Pancreas (tissue), 10 donors: ENCODE results near the gene LHFPL2. TPM values are rescaled to one million over a fixed set of nuclear protein-coding genes. Genes with fewer than 3 reads are reported as not detected.

ENCODE experiments used
- ATAC-seq, 4 donors: fragments of 200-7000 bp; cut with Tn5 transposase; one replicate each; pipeline versions ENCODE4 v1.8.0 to v1.9.1; 2020; ENCODE audit warnings: mild to moderate bottlenecking in 4 of 4, moderate library complexity in 4 of 4
- DNase-seq, 6 donors: peaks; one replicate each; pipeline ENCODE4 v3.0.0-alpha.2; 2020
- FAIRE-seq: peaks from 2 replicates; lab custom pipeline; 2012; peaks lifted over from hg19 to GRCh38; lab: Jason Lieb, UNC
- H3K27ac ChIP-seq, 4 donors: fragments of 200-600 bp; sonication (generic); 1 replicate in 3 of 4; 2 replicates in 1 of 4; pipeline versions ENCODE4 v1.5.0 to v1.8.0; 2020
- H3K27me3 ChIP-seq, 4 donors: fragments of 200-600 bp; one replicate each; pipeline ENCODE4 v1.8.0; 2021
- H3K36me3 ChIP-seq, 3 donors: fragments of 200-600 bp; sonication (generic) in 1 of 3; one replicate each; pipeline versions ENCODE4 v1.5.0 to v1.8.0; 2020 to 2021
- H3K4me1 ChIP-seq, 3 donors: fragments of 200-600 bp; one replicate each; pipeline ENCODE4 v1.8.0; 2021
- H3K4me3 ChIP-seq, 4 donors: fragments of 200-600 bp; sonication (generic) in 2 of 4; one replicate each; pipeline versions ENCODE4 v1.5.0 to v1.8.0; 2020 to 2021
- H3K9me3 ChIP-seq, 4 donors: fragments of 200-600 bp; one replicate each; pipeline ENCODE4 v1.8.0; 2021
- WGBS, 2 donors: extraction: QIAGEN DNeasy Blood & Tissue Kit; methylation state at CpG; one replicate each; pipeline ENCODE4 v1.1.7; 2013; 5-methylcytosine and 5-hydroxymethylcytosine counted together
- intact Hi-C, 3 donors: fragments of 100-400 bp; cut with DNase I; formaldehyde crosslinking; loops; one replicate each; pipeline versions ENCODE4 v1.11.1 to v1.14.2; 2022
- polyA plus RNA-seq, 2 donors: library from polyadenylated mRNA; stranded (reverse); fragments of 200-250 nt; gene quantifications; one replicate each; pipeline ENCODE4 v1.2.3, GENCODE V29; 2013
- total RNA-seq, 6 donors: library from RNA; stranded (reverse); fragmentation: NEBNext Ultra II Directional in 4 of 6; extraction: Animal tissue kit (Norgen Biotek cat#: 25700) in 4 of 6; gene quantifications; one replicate each; pipeline versions ENCODE4 v1.2.1 to v1.2.4, GENCODE V29; 2021 to 2023
- TF ChIP-seq, protein P1 (sequence below), 4 donors: fragments of 200-600 bp; sonication (generic) in 3 of 4; IDR thresholded peaks; one replicate each; pipeline versions ENCODE4 v1.5.0 to v1.8.0; 2021; ENCODE audit warnings: antibody characterized with exemption in 4 of 4
- donor health status: healthy with polysubstance abuse.
- donor health status: DM: no; HTN: no; CAD: no; lungs with moderate emphysema.
- donor health status: DM: no; HTN: no; CAD: no.
- donor health status: control.
- donor health status: control.
- donor health status: Bipolar disorder and iron deficiency.
- donor health status: DM: yes; HTN: yes; CAD: no.
- donor health status: DM: no; HTN: no; CAD: no.
- donor health status: DM: no; HTN: no; CAD: no.
- donor health status: DM: yes; HTN: yes; CAD: no.

LHFPL2 gene
- total and polyA plus RNA-seq, 8 donors = 4.0 to 28.4 (median 13.0) TPM

DNA sequence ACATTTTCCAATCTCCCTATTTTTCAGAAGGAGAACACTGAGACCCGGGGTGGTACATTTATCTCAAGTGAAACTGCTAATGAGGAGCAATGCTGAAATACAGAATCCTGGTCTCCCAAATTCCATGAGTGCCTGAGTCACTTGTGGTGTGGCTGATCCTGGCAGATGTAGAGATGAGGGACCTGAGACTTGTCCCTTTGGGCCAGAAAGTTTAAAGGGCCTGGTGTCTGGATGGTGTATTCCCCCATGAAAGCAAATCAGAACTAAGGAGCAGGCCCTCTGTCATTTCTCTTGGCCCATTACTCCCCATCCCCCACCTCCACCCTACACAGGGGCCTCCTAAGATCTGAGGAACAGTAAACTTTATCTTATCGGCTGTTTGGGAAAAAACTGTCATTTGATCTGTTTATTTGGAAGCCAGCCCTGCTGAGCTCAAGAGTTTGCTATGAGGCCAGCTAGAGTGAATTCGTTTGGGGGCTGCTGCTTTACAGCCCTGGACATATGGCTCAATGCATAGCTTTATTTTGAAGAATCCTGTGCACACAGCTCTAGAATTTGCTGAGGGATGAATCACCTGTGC, 140.3 kb downstream of the LHFPL2 start:
- peaks cover 15 to 37% (median 16%) of the 10 kb centered on the region in 3 donors for H3K4me1 ChIP-seq
- peak in 1 of 6 donors; percentile 37 for DNase-seq
- H3K4me3 ChIP-seq = peak overlapping the region in 1 of 4 donors; percentile 46
- no peak overlapping the region for H3K27ac ChIP-seq
- 33 to 39% methylated on average over 3 of the region's 3 CpGs for WGBS, 2 donors
- ATAC-seq = peak in 1 of 4 donors; percentile 6
- H3K27me3 ChIP-seq = no peaks in the 10 kb centered on the region
- TF ChIP-seq, protein P1, sequence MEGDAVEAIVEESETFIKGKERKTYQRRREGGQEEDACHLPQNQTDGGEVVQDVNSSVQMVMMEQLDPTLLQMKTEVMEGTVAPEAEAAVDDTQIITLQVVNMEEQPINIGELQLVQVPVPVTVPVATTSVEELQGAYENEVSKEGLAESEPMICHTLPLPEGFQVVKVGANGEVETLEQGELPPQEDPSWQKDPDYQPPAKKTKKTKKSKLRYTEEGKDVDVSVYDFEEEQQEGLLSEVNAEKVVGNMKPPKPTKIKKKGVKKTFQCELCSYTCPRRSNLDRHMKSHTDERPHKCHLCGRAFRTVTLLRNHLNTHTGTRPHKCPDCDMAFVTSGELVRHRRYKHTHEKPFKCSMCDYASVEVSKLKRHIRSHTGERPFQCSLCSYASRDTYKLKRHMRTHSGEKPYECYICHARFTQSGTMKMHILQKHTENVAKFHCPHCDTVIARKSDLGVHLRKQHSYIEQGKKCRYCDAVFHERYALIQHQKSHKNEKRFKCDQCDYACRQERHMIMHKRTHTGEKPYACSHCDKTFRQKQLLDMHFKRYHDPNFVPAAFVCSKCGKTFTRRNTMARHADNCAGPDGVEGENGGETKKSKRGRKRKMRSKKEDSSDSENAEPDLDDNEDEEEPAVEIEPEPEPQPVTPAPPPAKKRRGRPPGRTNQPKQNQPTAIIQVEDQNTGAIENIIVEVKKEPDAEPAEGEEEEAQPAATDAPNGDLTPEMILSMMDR (IDR thresholded peaks at IDR 0.05) = no peak
- intact Hi-C loops = no loop called here
- H3K36me3 ChIP-seq = no peaks in the 10 kb centered on the region
- no peaks in the 10 kb centered on the region for H3K9me3 ChIP-seq
- no peak for FAIRE-seq

DNA sequence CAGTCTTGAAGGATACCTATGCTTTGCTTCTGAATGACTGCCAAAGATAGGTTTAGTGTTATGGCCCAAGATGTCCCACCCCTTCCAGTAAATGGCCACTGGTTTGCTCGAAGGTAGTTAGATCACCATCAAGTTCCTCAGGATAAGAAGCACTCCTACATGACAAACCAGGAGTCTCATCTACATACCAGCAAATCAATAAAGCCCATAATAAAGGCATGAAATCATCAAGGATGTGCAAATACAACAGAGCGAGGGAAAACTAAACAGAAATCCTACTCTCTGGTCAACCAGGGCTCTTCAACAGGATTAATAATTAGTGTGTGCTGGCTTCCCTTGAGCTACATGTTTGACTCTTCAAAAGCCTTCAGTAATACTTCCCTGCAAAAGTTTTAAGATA, 141.0 kb downstream of the LHFPL2 start:
- H3K36me3 ChIP-seq = no peaks in the 10 kb centered on the region
- no peaks in the 10 kb centered on the region for H3K9me3 ChIP-seq
- H3K27me3 ChIP-seq = no peaks in the 10 kb centered on the region
- H3K4me1 ChIP-seq = peaks cover 15 to 37% (median 16%) of the 10 kb centered on the region in 3 donors
- FAIRE-seq (no peak), DNase-seq (no peak), ATAC-seq (no peak)
- peak overlapping the region in 1 of 4 donors; percentile 46 for H3K4me3 ChIP-seq
- WGBS, 2 donors = 73 to 82% methylated on average over 2 of the region's 2 CpGs
- TF ChIP-seq, protein P1 (IDR thresholded peaks at IDR 0.05) = no peak
- intact Hi-C loops = no loop called here
- H3K27ac ChIP-seq = no peak overlapping the region

DNA sequence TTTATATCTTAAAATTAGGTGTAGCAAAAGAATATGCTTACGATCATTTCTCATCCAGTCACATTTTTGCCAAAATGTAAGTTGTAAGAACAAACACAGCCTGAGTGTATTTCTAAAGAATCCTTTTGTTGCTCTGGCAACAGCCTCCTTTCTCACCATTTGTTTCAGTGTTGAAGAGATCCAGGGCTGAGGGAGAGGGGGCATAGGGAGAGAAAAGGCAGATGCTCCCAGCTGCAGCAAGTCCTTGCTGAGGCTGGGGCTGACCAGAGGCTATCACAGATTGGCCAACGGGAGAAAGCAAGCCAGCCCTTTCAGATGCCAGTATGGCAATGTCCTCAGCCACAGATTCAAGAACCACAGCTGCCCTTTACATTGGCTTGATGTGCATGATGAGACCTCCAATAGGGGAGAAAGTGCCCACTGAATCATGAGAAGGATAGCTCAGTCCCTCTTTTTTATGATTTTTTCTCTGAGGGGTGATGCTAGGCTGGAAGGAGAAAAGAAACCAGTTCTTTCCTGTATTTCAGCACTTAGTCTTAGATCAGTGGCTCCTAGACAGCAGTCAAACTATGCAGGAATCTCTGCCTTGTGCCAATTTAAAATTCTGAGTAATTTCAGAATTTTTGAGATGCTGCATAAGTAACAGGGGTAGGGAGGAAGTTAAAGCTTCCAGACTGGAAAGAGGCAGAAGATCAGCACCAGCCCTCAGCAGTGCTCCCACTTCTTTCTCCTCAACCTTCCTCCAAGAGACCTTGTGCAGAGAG, 142.1 kb downstream of the LHFPL2 start:
- no peaks in the 10 kb centered on the region for H3K9me3 ChIP-seq
- intact Hi-C loops = no loop called here
- H3K27ac ChIP-seq = peak overlapping the region in 1 of 4 donors; percentile 79
- TF ChIP-seq, protein P1 (IDR thresholded peaks at IDR 0.05) = no peak
- H3K4me3 ChIP-seq = no peak overlapping the region
- no peaks in the 10 kb centered on the region for H3K36me3 ChIP-seq
- ATAC-seq (no peak), FAIRE-seq (no peak), DNase-seq (no peak)
- no peaks in the 10 kb centered on the region for H3K27me3 ChIP-seq
- peaks cover 15 to 37% (median 16%) of the 10 kb centered on the region in 3 donors for H3K4me1 ChIP-seq
- WGBS, 2 donors = 78 to 84% methylated on average over 2 of the region's 2 CpGs

DNA sequence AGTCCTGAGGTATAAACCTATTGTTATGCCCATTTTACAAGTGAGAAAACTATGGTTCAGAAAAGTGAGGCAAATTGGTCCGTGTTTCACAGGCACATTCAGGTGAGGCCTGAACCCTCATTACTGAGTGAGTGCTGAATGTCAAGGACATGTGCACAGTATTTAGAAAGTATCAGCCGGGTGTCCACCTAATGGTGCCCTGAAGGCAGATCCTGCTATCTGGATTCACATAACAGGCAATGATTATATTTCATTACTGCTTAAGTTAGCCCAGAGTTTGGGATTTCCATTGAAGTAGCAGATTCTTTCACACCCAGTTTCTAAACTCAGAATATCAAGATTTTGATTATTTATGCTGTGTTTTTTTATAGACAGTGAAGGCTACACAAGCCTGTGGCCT, 142.7 kb downstream of the LHFPL2 start:
- no peaks in the 10 kb centered on the region for H3K9me3 ChIP-seq
- H3K27ac ChIP-seq = peak overlapping the region in 2 of 4 donors; percentile 71 to 79
- H3K27me3 ChIP-seq = no peaks in the 10 kb centered on the region
- no peak overlapping the region for H3K4me3 ChIP-seq
- no peaks in the 10 kb centered on the region for H3K36me3 ChIP-seq
- FAIRE-seq = no peak
- 67 to 69% methylated on average over 2 of the region's 2 CpGs for WGBS, 2 donors
- DNase-seq = no peak
- no peak for ATAC-seq
- intact Hi-C loops = no loop called here
- TF ChIP-seq, protein P1 (IDR thresholded peaks at IDR 0.05) = no peak
- peaks cover 15 to 37% (median 16%) of the 10 kb centered on the region in 3 donors for H3K4me1 ChIP-seq
